ENCODE data around the gene PLIN5. TPM values are rescaled to one million over a fixed set of nuclear protein-coding genes. Genes with fewer than 3 reads are reported as not detected.
"Not testable (repeated sequence)": the region's sequence is repeated elsewhere in the genome, so short reads cannot be mapped to it uniquely, and the experiment has no call there.

PLIN5 gene
- total RNA-seq, 2 donors from 2014 or later, result 0.17 TPM; not detected in 1

GRCh38 chr19:4575267-4576015, 40.4 kb upstream of the PLIN5 start:
- H3K4me1 Mint-ChIP-seq, result no peaks in the 10 kb centered on the region
- ATAC-seq (replicated peaks), result peak; percentile 5
- H3K4me3 Mint-ChIP-seq, result no peak overlapping the region
- H3K27me3 Mint-ChIP-seq, result peaks cover 25% of the 10 kb centered on the region
- no peaks in the 10 kb centered on the region for H3K9me3 Mint-ChIP-seq
- no peaks in the 10 kb centered on the region for H3K36me3 Mint-ChIP-seq (ENCODE audit: low read depth)
- H3K27ac Mint-ChIP-seq, result no peak overlapping the region

GRCh38 chr19:4573682-4574081, 38.7 kb upstream of the PLIN5 start:
- Mint-ChIP-seq H3K27me3 (peaks cover 13% of the 10 kb centered on the region), H3K4me1 (no peaks in the 10 kb centered on the region), H3K4me3 (no peak overlapping the region), H3K9me3 (no peaks in the 10 kb centered on the region), H3K36me3 (ENCODE audit: low read depth) (no peaks in the 10 kb centered on the region), H3K27ac (no peak overlapping the region)
- ATAC-seq (replicated peaks), result no peak

- H3K27me3 Mint-ChIP-seq, result peaks cover 15% of the 10 kb centered on the region
- H3K9me3 Mint-ChIP-seq, result no peaks in the 10 kb centered on the region
- H3K27ac Mint-ChIP-seq, result no peak overlapping the region
- no peak overlapping the region for H3K4me3 Mint-ChIP-seq
- ATAC-seq (replicated peaks), result no peak
- no peaks in the 10 kb centered on the region for H3K36me3 Mint-ChIP-seq (ENCODE audit: low read depth)
- no peaks in the 10 kb centered on the region for H3K4me1 Mint-ChIP-seq
These were observed 36.4 kb upstream of the PLIN5 start for GRCh38 chr19:4571305-4571917.

GRCh38 chr19:4570916-4571304, 35.9 kb upstream of the PLIN5 start:
- Mint-ChIP-seq H3K27me3 (peaks cover 10% of the 10 kb centered on the region), H3K4me1 (no peaks in the 10 kb centered on the region), H3K36me3 (ENCODE audit: low read depth) (no peaks in the 10 kb centered on the region), H3K9me3 (no peaks in the 10 kb centered on the region), H3K27ac (no peak overlapping the region), H3K4me3 (no peak overlapping the region)
- no peak for ATAC-seq (replicated peaks)

GRCh38 chr19:4570402-4570801, 35.4 kb upstream of the PLIN5 start:
- Mint-ChIP-seq H3K27ac (peak overlapping the region; percentile 39), H3K27me3 (peaks cover 8% of the 10 kb centered on the region), H3K4me1 (no peaks in the 10 kb centered on the region), H3K4me3 (no peak overlapping the region), H3K9me3 (no peaks in the 10 kb centered on the region), H3K36me3 (ENCODE audit: low read depth) (no peaks in the 10 kb centered on the region)
- ATAC-seq (replicated peaks), result no peak

GRCh38 chr19:4568886-4569285, 33.9 kb upstream of the PLIN5 start:
- no peaks in the 10 kb centered on the region for H3K36me3 Mint-ChIP-seq (ENCODE audit: low read depth)

GRCh38 chr19:4567584-4568071, 32.6 kb upstream of the PLIN5 start:
- Mint-ChIP-seq H3K36me3 (ENCODE audit: low read depth) (no peaks in the 10 kb centered on the region), H3K27me3 (peaks cover 8% of the 10 kb centered on the region), H3K9me3 (no peaks in the 10 kb centered on the region), H3K27ac (no peak overlapping the region), H3K4me1 (no peaks in the 10 kb centered on the region), H3K4me3 (no peak overlapping the region)
- peak; percentile 73 for ATAC-seq (replicated peaks)

More at GRCh38 chr19:4568886-4569285, 33.9 kb upstream of the PLIN5 start:
- Mint-ChIP-seq H3K9me3 (no peaks in the 10 kb centered on the region), H3K27ac (no peak overlapping the region), H3K4me3 (no peak overlapping the region), H3K4me1 (no peaks in the 10 kb centered on the region), H3K27me3 (peaks cover 8% of the 10 kb centered on the region)
- ATAC-seq (replicated peaks), result no peak

GRCh38 chr19:4566402-4567051, 31.5 kb upstream of the PLIN5 start:
- no peaks in the 10 kb centered on the region for H3K36me3 Mint-ChIP-seq (ENCODE audit: low read depth)
- no peaks in the 10 kb centered on the region for H3K4me1 Mint-ChIP-seq
- H3K9me3 Mint-ChIP-seq, result no peaks in the 10 kb centered on the region
- H3K4me3 Mint-ChIP-seq, result no peak overlapping the region
- ATAC-seq (replicated peaks), result no peak
- peaks cover 8% of the 10 kb centered on the region for H3K27me3 Mint-ChIP-seq
- no peak overlapping the region for H3K27ac Mint-ChIP-seq

- H3K4me3 Mint-ChIP-seq; H3K4me1 Mint-ChIP-seq; H3K27ac Mint-ChIP-seq; H3K27me3 Mint-ChIP-seq; H3K9me3 Mint-ChIP-seq; ATAC-seq (replicated peaks); H3K36me3 Mint-ChIP-seq (ENCODE audit: low read depth): not testable (repeated sequence)
These were observed 28.5 kb upstream of the PLIN5 start for GRCh38 chr19:4563562-4563961.

- H3K27ac Mint-ChIP-seq; ATAC-seq (replicated peaks): not testable (repeated sequence)
These were observed 27.1 kb upstream of the PLIN5 start for GRCh38 chr19:4562085-4562484.

GRCh38 chr19:4559569-4559968, 24.5 kb upstream of the PLIN5 start, which contains the start of gene SEMA6B:
Gene SEMA6B (minus strand): TSS chr19:4559684. CDS start chr19:4558457, 1,227 bp downstream.
- no peaks in the 10 kb centered on the region for H3K27me3 Mint-ChIP-seq
- H3K4me1 Mint-ChIP-seq, result no peaks in the 10 kb centered on the region
- no peaks in the 10 kb centered on the region for H3K9me3 Mint-ChIP-seq
- no peak for ATAC-seq (replicated peaks)
- no peaks in the 10 kb centered on the region for H3K36me3 Mint-ChIP-seq (ENCODE audit: low read depth)
- H3K27ac Mint-ChIP-seq, result no peak within 1 kb of the TSS
- no peak within 1 kb of the TSS for H3K4me3 Mint-ChIP-seq

More at GRCh38 chr19:4562085-4562484, 27.1 kb upstream of the PLIN5 start:
- not testable (repeated sequence) for H3K27me3 Mint-ChIP-seq; H3K4me3 Mint-ChIP-seq; H3K36me3 Mint-ChIP-seq (ENCODE audit: low read depth); H3K4me1 Mint-ChIP-seq; H3K9me3 Mint-ChIP-seq

GRCh38 chr19:4557971-4558941, 23.2 kb upstream of the PLIN5 start:
- no peaks in the 10 kb centered on the region for H3K4me1 Mint-ChIP-seq
- H3K4me3 Mint-ChIP-seq, result no peak overlapping the region
- H3K27me3 Mint-ChIP-seq, result peaks cover 6% of the 10 kb centered on the region
- H3K27ac Mint-ChIP-seq, result no peak overlapping the region
- no peaks in the 10 kb centered on the region for H3K9me3 Mint-ChIP-seq
- ATAC-seq (replicated peaks), result no peak
- H3K36me3 Mint-ChIP-seq (ENCODE audit: low read depth), result no peaks in the 10 kb centered on the region

GRCh38 chr19:4557144-4557970, 22.3 kb upstream of the PLIN5 start:
- Mint-ChIP-seq H3K27me3 (peaks cover 11% of the 10 kb centered on the region), H3K27ac (no peak overlapping the region), H3K4me1 (no peaks in the 10 kb centered on the region), H3K36me3 (ENCODE audit: low read depth) (no peaks in the 10 kb centered on the region), H3K9me3 (no peaks in the 10 kb centered on the region), H3K4me3 (no peak overlapping the region)
- ATAC-seq (replicated peaks), result no peak
